H4 (cell line): ENCODE measurements around the gene ACBD4. TPM values are rescaled to one million over a fixed set of nuclear protein-coding genes. Genes with fewer than 3 reads are reported as not detected.

ENCODE experiments used
- DNase-seq: peaks from one replicate; pipeline ENCODE4 v3.0.0-alpha.2; 2015; ENCODE audit warnings: low spot score
- total RNA-seq: library from RNA; depleted of rRNA; stranded (reverse); fragments of >200 nt; shearing (Covaris generic); gene quantifications from 2 replicates; pipeline ENCODE4 v1.2.3, GENCODE V29; 2014

Gene ACBD4
- total RNA-seq, 1 experiment from 2014 or later, result 2.6 TPM

GRCh38 chr17:45155483-45155882 lies 20.0 kb downstream of the ACBD4 start:
- no peak for DNase-seq

GRCh38 chr17:45156242-45156641 lies 20.8 kb downstream of the ACBD4 start:
- peak; percentile 19 for DNase-seq

GRCh38 chr17:45160447-45161287 lies 25.2 kb downstream of the ACBD4 start:
- peak; percentile 51 for DNase-seq

GRCh38 chr17:45161288-45162024 lies 26.0 kb downstream of the ACBD4 start, which contains the start of gene HEXIM2:
HEXIM2 (plus strand) TSS chr17:45161875; CDS start chr17:45162794, 919 bp downstream.
- DNase-seq, result peak; percentile 100

- no peak for DNase-seq
These were observed 26.7 kb downstream of the ACBD4 start for GRCh38 chr17:45162025-45162687.

GRCh38 chr17:45164734-45165269 lies 29.3 kb downstream of the ACBD4 start:
- no peak for DNase-seq

GRCh38 chr17:45168991-45169752 lies 33.7 kb downstream of the ACBD4 start:
- peak; percentile 4 for DNase-seq

GRCh38 chr17:45170280-45170930 lies 34.9 kb downstream of the ACBD4 start:
- peak; percentile 30 for DNase-seq

- peak; percentile 75 for DNase-seq
These were observed 35.4 kb downstream of the ACBD4 start for GRCh38 chr17:45170931-45171337.

GRCh38 chr17:45171338-45172231 lies 36.1 kb downstream of the ACBD4 start:
- DNase-seq, result peak; percentile 70

- no peak for DNase-seq
These were observed 36.7 kb downstream of the ACBD4 start for GRCh38 chr17:45172232-45172540.

GRCh38 chr17:45172541-45173286 lies 37.2 kb downstream of the ACBD4 start:
- peak; percentile 89 for DNase-seq

GRCh38 chr17:45175759-45176115 lies 40.2 kb downstream of the ACBD4 start:
- no peak for DNase-seq

GRCh38 chr17:45177563-45177962 lies 42.1 kb downstream of the ACBD4 start:
- no peak for DNase-seq

- no peak for DNase-seq
These were observed 48.7 kb downstream of the ACBD4 start for GRCh38 chr17:45184144-45184543.

GRCh38 chr17:45186801-45187354 lies 51.4 kb downstream of the ACBD4 start:
- no peak for DNase-seq

- no peak for DNase-seq
These were observed 53.5 kb downstream of the ACBD4 start for GRCh38 chr17:45189009-45189408.

GRCh38 chr17:45190503-45191255 lies 55.2 kb downstream of the ACBD4 start:
- DNase-seq, result no peak
